ENCODE results near the gene SLC9A3.

Gene SLC9A3

GRCh38 chr5:421287-421880 lies 102.9 kb downstream of the SLC9A3 start:
- no peak overlapping the region for H3K9ac ChIP-seq
- no peak overlapping the region for H3K4me3 ChIP-seq
- TF ChIP-seq Cebpa-rat (IDR thresholded peaks at IDR 0.05): no peak
- no peak overlapping the region for H3K4me2 ChIP-seq
- H3K4me1 ChIP-seq: peaks cover 67% of the 10 kb centered on the region
- H3K9me3 ChIP-seq: peaks cover 8% of the 10 kb centered on the region; the same call in 1 of the 2 replicates
- no peak overlapping the region for H3K27ac ChIP-seq
- H3K27me3 ChIP-seq: no peaks in the 10 kb centered on the region
- no peaks in the 10 kb centered on the region for H4K20me1 ChIP-seq
- H3K36me3 ChIP-seq: peaks cover 4% of the 10 kb centered on the region; the same call in 1 of the 2 replicates

- H3K4me3 ChIP-seq: no peak overlapping the region
- H3K4me2 ChIP-seq: no peak overlapping the region
- no peaks in the 10 kb centered on the region for H4K20me1 ChIP-seq
- no peak for TF ChIP-seq Cebpa-rat (IDR thresholded peaks at IDR 0.05)
- peaks cover 8% of the 10 kb centered on the region; the same call in 1 of the 2 replicates for H3K9me3 ChIP-seq
- H3K9ac ChIP-seq: no peak overlapping the region
- no peaks in the 10 kb centered on the region for H3K27me3 ChIP-seq
- H3K36me3 ChIP-seq: peaks cover 4% of the 10 kb centered on the region; the same call in 1 of the 2 replicates
- no peak overlapping the region for H3K27ac ChIP-seq
- peaks cover 70% of the 10 kb centered on the region for H3K4me1 ChIP-seq
Measured at GRCh38 chr5:420632-421286, 103.5 kb downstream of the SLC9A3 start.

Measured in BLaER1 (cell line).